GM21717 (cell line): ENCODE results near the gene MLXIP.
A peak's percentile ranks its signal among the peaks of the same experiment; 100 is the strongest.
"Not testable (repeated sequence)": the region's sequence is repeated elsewhere in the genome, so short reads cannot be mapped to it uniquely, and the experiment has no call there.

Experiments used
- ATAC-seq: cut with Tn5 transposase; IDR thresholded peaks from one replicate; pipeline ENCODE4 v1.9.1; 2021; ENCODE audit warnings: mild to moderate bottlenecking, moderate library complexity; ENCODE audit not compliant: unreplicated experiment

MLXIP gene

GRCh38 chr12:122054842-122055520 lies 23.6 kb upstream of the MLXIP start:
- no peak for ATAC-seq

GRCh38 chr12:122056406-122056805 lies 22.1 kb upstream of the MLXIP start:
- ATAC-seq = not testable (repeated sequence)

- ATAC-seq = no peak
Observed at GRCh38 chr12:122057007-122057735, 21.4 kb upstream of the MLXIP start.

GRCh38 chr12:122057769-122058168 lies 20.8 kb upstream of the MLXIP start:
- ATAC-seq = no peak

GRCh38 chr12:122058549-122059149 lies 19.9 kb upstream of the MLXIP start:
- no peak for ATAC-seq

GRCh38 chr12:122059203-122059960 lies 19.2 kb upstream of the MLXIP start:
- no peak for ATAC-seq

- ATAC-seq = no peak
Observed at GRCh38 chr12:122060081-122060501, 18.5 kb upstream of the MLXIP start.

- no peak for ATAC-seq
Observed at GRCh38 chr12:122061253-122061652, 17.3 kb upstream of the MLXIP start.

GRCh38 chr12:122062832-122063693 lies 15.5 kb upstream of the MLXIP start:
- ATAC-seq = no peak

GRCh38 chr12:122063694-122064024 lies 14.9 kb upstream of the MLXIP start:
- no peak for ATAC-seq

- ATAC-seq = no peak
Observed at GRCh38 chr12:122064025-122064777, 14.4 kb upstream of the MLXIP start.

- ATAC-seq = no peak
Observed at GRCh38 chr12:122064780-122065588, 13.6 kb upstream of the MLXIP start.

- no peak for ATAC-seq
Observed at GRCh38 chr12:122067548-122067947, 11.0 kb upstream of the MLXIP start.

- peak; percentile 71 for ATAC-seq
Observed at GRCh38 chr12:122067966-122068365, 10.6 kb upstream of the MLXIP start.

- no peak for ATAC-seq
Observed at GRCh38 chr12:122072031-122072970, 6.3 kb upstream of the MLXIP start.

GRCh38 chr12:122073815-122074214 lies 4.7 kb upstream of the MLXIP start:
- no peak for ATAC-seq

- no peak for ATAC-seq
Observed at GRCh38 chr12:122076743-122077495, 1.6 kb upstream of the MLXIP start.
